ENCODE data around the gene GABRR1. TPM values are rescaled to one million over a fixed set of nuclear protein-coding genes. Genes with fewer than 3 reads are reported as not detected.

Gene GABRR1
- total RNA-seq, 6 experiments from 2014 or later, result not detected

DNA sequence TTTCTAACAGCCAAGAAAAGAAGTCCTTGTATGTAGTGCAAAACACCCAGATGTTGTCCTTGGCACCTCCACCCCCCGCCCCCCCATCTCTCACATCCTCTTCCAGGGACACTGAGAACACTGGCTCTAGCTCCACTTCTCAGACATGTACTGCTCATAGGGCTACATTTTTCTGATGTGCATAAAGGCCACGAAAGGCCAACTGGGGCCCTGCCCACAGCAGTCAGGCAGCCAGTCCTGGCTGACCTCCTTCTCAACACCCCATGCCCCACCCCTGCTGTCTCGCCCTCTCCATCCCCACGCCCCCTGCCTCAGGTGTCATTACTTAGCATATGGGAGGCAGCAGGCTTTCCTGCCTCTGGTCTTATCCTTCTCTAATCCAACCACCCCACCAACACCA, 11.3 kb downstream of the GABRR1 start:
- Mint-ChIP-seq H3K27me3 (ENCODE audit: insufficient read depth) (peaks cover 6% of the 10 kb centered on the region), H3K9me3 (no peaks in the 10 kb centered on the region), H3K27ac (no peak overlapping the region), H3K36me3 (ENCODE audit: low read depth) (no peaks in the 10 kb centered on the region), H3K4me3 (no peak overlapping the region), H3K4me1 (ENCODE audit: low read depth) (no peaks in the 10 kb centered on the region)
- TF ChIP-seq, protein P1, sequence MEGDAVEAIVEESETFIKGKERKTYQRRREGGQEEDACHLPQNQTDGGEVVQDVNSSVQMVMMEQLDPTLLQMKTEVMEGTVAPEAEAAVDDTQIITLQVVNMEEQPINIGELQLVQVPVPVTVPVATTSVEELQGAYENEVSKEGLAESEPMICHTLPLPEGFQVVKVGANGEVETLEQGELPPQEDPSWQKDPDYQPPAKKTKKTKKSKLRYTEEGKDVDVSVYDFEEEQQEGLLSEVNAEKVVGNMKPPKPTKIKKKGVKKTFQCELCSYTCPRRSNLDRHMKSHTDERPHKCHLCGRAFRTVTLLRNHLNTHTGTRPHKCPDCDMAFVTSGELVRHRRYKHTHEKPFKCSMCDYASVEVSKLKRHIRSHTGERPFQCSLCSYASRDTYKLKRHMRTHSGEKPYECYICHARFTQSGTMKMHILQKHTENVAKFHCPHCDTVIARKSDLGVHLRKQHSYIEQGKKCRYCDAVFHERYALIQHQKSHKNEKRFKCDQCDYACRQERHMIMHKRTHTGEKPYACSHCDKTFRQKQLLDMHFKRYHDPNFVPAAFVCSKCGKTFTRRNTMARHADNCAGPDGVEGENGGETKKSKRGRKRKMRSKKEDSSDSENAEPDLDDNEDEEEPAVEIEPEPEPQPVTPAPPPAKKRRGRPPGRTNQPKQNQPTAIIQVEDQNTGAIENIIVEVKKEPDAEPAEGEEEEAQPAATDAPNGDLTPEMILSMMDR (IDR thresholded peaks at IDR 0.05), result no peak
- DNase-seq, result no peak

DNA sequence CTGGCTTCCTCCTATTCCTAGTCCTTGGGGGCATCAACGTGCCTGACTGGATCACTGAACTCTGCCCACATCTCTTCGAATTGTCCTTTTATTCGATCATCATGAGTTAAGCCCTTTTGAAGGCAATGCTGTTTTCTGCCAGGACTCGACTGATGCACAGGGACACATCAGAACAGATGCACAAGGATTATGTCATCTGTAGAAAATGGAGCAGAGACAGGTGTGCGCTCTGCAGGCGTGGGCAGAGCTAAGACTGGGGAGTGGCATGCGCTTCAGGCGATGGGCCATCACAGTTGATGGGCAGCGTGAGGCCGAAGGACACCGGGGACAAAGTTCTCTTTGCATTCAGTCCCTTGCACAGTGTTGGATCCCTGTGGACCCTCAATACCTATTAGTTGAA, 13.1 kb downstream of the GABRR1 start:
- TF ChIP-seq, protein P1 (IDR thresholded peaks at IDR 0.05), result no peak
- Mint-ChIP-seq H3K4me3 (no peak overlapping the region), H3K9me3 (no peaks in the 10 kb centered on the region), H3K27ac (no peak overlapping the region), H3K4me1 (ENCODE audit: low read depth) (no peaks in the 10 kb centered on the region), H3K27me3 (ENCODE audit: insufficient read depth) (peaks cover 6% of the 10 kb centered on the region; the same call in 1 of the 2 replicates), H3K36me3 (ENCODE audit: low read depth) (no peaks in the 10 kb centered on the region)
- DNase-seq, result no peak

DNA sequence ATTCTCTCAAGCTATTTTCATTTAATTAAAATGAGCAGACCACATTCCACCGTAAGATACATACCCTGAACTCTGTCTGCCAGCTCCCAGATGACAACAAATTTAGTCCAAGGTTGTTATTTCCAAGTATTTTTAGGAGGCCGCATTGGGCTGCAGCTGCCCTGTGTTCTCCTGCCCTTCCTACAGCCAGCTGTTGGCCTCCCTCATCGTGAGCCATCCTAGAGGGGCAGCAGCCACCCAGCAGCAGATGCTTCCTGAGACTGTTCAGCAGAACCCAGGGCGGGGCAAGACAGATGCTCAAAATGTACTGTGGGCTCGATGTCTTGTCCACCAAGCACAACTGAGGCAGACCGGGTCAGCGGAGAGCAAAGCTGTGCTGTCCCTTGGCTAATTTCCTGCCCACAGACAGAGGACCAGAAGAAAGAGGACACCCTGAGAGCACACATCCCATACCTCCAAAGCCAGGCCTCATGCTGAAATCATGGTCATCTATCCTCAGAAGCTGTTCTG, 16.4 kb downstream of the GABRR1 start:
- no peak overlapping the region for H3K4me3 Mint-ChIP-seq
- no peaks in the 10 kb centered on the region for H3K36me3 Mint-ChIP-seq (ENCODE audit: low read depth)
- peaks cover 5% of the 10 kb centered on the region; the same call in 1 of the 2 replicates for H3K27me3 Mint-ChIP-seq (ENCODE audit: insufficient read depth)
- H3K9me3 Mint-ChIP-seq, result no peaks in the 10 kb centered on the region
- H3K4me1 Mint-ChIP-seq (ENCODE audit: low read depth), result no peaks in the 10 kb centered on the region
- H3K27ac Mint-ChIP-seq, result no peak overlapping the region
- TF ChIP-seq, protein P1 (IDR thresholded peaks at IDR 0.05), result no peak
- no peak for DNase-seq

DNA sequence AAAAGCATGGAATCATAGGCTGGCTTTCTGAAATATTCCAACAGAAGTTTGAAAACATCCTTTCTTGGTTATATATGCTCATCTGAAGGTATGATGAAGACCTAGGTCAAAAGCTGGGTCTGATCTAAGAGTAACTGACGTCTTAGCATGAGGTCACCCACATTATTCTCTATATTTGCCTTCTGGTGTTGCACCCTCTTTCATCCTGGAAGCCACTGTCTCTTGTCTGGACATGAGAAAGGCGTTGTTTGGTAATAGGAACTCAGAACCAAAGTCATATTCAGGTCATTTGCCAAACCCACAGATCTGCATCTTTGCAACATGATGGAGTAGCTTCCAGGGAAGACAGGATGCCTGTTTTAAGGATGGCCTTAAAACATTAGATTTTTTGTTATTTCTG, 17.6 kb downstream of the GABRR1 start:
- no peaks in the 10 kb centered on the region; the same call in 1 of the 2 replicates for H3K36me3 Mint-ChIP-seq (ENCODE audit: low read depth)
- H3K27ac Mint-ChIP-seq, result no peak overlapping the region
- H3K27me3 Mint-ChIP-seq (ENCODE audit: insufficient read depth), result peaks cover 5% of the 10 kb centered on the region; the same call in 1 of the 2 replicates
- no peak overlapping the region for H3K4me3 Mint-ChIP-seq
- H3K9me3 Mint-ChIP-seq, result peaks cover 5% of the 10 kb centered on the region; the same call in 1 of the 2 replicates
- TF ChIP-seq, protein P1 (IDR thresholded peaks at IDR 0.05), result no peak
- H3K4me1 Mint-ChIP-seq (ENCODE audit: low read depth), result no peaks in the 10 kb centered on the region
- DNase-seq, result no peak

DNA sequence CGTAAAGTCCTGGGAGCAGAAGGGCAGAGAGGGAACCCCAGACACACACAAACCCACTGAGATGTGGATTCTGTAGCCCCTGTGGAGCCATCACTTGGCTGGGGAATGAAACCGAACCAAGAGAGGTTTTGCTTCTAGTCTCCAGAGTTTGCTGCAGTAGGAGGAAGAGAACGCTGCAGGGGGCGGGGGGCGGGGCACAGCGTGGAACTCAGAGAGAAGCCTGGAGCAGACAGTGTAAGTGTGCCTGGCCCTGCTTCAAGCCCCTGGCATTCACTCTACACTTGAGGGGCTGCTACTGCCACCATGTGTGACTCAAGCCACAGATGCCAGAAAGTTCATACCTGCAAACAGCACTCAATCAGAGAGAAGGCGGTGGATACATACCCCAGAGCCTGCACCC, 18.9 kb downstream of the GABRR1 start:
- Mint-ChIP-seq H3K27ac (no peak overlapping the region), H3K36me3 (ENCODE audit: low read depth) (no peaks in the 10 kb centered on the region; the same call in 1 of the 2 replicates), H3K9me3 (peaks cover 5% of the 10 kb centered on the region; the same call in 1 of the 2 replicates), H3K27me3 (ENCODE audit: insufficient read depth) (peaks cover 2% of the 10 kb centered on the region; the same call in 1 of the 2 replicates), H3K4me1 (ENCODE audit: low read depth) (no peaks in the 10 kb centered on the region), H3K4me3 (no peak overlapping the region)
- no peak for DNase-seq
- TF ChIP-seq, protein P1 (IDR thresholded peaks at IDR 0.05), result no peak

Data from HFFc6 (cell line).